ENCODE measurements around the gene KDM5C. TPM values are rescaled to one million over a fixed set of nuclear protein-coding genes. Genes with fewer than 3 reads are reported as not detected.

KDM5C gene
- total and polyA plus RNA-seq, 9 of the 15 experiments (the other 6 are each of a cell fraction or from before 2014, with no cell fraction given) = 0.62 to 136 (median 52.4) TPM

GRCh38 chrX:53263597-53264094, 38.6 kb upstream of the KDM5C start (continued):
- TF ChIP-seq ZBTB7A (IDR thresholded peaks at IDR 0.05; ENCODE audit: borderline replicate concordance, control insufficient read depth, low read depth, low read length) = 0 out of 2 replicates have a peak, but pooled peaks have one; percentile 15
- TF ChIP-seq, protein P1, sequence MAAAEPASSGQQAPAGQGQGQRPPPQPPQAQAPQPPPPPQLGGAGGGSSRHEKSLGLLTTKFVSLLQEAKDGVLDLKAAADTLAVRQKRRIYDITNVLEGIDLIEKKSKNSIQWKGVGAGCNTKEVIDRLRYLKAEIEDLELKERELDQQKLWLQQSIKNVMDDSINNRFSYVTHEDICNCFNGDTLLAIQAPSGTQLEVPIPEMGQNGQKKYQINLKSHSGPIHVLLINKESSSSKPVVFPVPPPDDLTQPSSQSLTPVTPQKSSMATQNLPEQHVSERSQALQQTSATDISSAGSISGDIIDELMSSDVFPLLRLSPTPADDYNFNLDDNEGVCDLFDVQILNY (CRISPR knock-in tag; IDR thresholded peaks at IDR 0.05) = no peak
- no peak for TF ChIP-seq FOXK2 (conservative IDR thresholded peaks at IDR 0.05 in 1 of 2, IDR thresholded peaks at IDR 0.05 in 1 of 2; ENCODE audit: low read depth in 2 of 2)
- no peak for TF ChIP-seq FOXJ2 (tag; IDR thresholded peaks at IDR 0.05)
- no peak for TF ChIP-seq ZNF324 (CRISPR knock-in tag; IDR thresholded peaks at IDR 0.05)
- no peak for TF ChIP-seq MXD1 (CRISPR knock-in tag; IDR thresholded peaks at IDR 0.05; ENCODE audit: borderline replicate concordance, poor library complexity, severe bottlenecking)
- no peak for TF ChIP-seq SUPT5H (IDR thresholded peaks at IDR 0.05)
- TF ChIP-seq FUS (optimal IDR thresholded peaks at IDR 0.05; ENCODE audit: low read depth, low read length) = no peak
- no peak for TF ChIP-seq HDAC1 (IDR thresholded peaks at IDR 0.05)
- no peak for TF ChIP-seq ZSCAN29 (IDR thresholded peaks at IDR 0.05)
- peak; percentile 63 for TF ChIP-seq MAFK (IDR thresholded peaks at IDR 0.05; ENCODE audit: low read length)
- TF ChIP-seq NFYB (IDR thresholded peaks at IDR 0.05; ENCODE audit: extremely low read depth, insufficient read length) = no peak
- TF ChIP-seq L3MBTL2 (IDR thresholded peaks at IDR 0.05) = peak; percentile 70
- no peak for TF ChIP-seq NEUROD1 (IDR thresholded peaks at IDR 0.05; ENCODE audit: borderline replicate concordance, low read depth, low read length, partially characterized antibody)
- TF ChIP-seq EP300 (IDR thresholded peaks at IDR 0.05; ENCODE audit: low read length) = peak; percentile 51; the same call in 1 of the 2 replicates
- TF ChIP-seq EGR1 (conservative IDR thresholded peaks at IDR 0.05) = peak; percentile 54
